Measurements from ENCODE around the gene CNR2. TPM values are rescaled to one million over a fixed set of nuclear protein-coding genes. Genes with fewer than 3 reads are reported as not detected.

Gene CNR2
- total and polyA plus RNA-seq, 2 of the 4 experiments (the other 2 are of a cell fraction) = not detected

GRCh38 chr1:23882746-23883145 lies 30.4 kb downstream of the CNR2 start:
- POLR2A ChIA-PET (ENCODE audit: unreplicated experiment) = no interaction called here
- Histone ChIP-seq H2BK15ac (ENCODE audit: low read depth, low read length) (no peak overlapping the region), H3K9me3 (ENCODE audit: control insufficient read depth, insufficient read depth, low read length) (peaks cover 17% of the 10 kb centered on the region), H2BK20ac (ENCODE audit: low read depth, low read length) (no peak overlapping the region), H3K9me1 (ENCODE audit: insufficient read depth, low read length) (no peaks in the 10 kb centered on the region; the same call in 1 of the 2 replicates), H4K20me1 (ENCODE audit: insufficient read depth, low read length) (no peaks in the 10 kb centered on the region), H3K18ac (ENCODE audit: low read depth, low read length) (no peak overlapping the region), H3K27ac (ENCODE audit: insufficient read depth, low read length) (no peak overlapping the region), H2BK120ac (ENCODE audit: low read depth, low read length) (no peak overlapping the region), H2BK5ac (ENCODE audit: low read depth, low read length, poor library complexity, severe bottlenecking) (no peak overlapping the region), H3K23ac (ENCODE audit: low read depth, low read length) (no peak overlapping the region), H3K4ac (ENCODE audit: low read depth, low read length) (no peak overlapping the region), H4K91ac (ENCODE audit: insufficient read depth, low read depth, low read length) (no peak overlapping the region), H3K56ac (ENCODE audit: extremely low read depth, insufficient read depth, low read length) (no peak overlapping the region), H4K5ac (ENCODE audit: low read depth, low read length) (no peak overlapping the region), H2AFZ (replicated peaks; ENCODE audit: low read length, poor library complexity) (no peak overlapping the region), H3K27me3 (ENCODE audit: control insufficient read depth, insufficient read depth, low read length) (peaks cover 15% of the 10 kb centered on the region), H3K4me3 (ENCODE audit: insufficient read depth, low read depth, low read length) (no peak overlapping the region), H3K36me3 (ENCODE audit: control insufficient read depth, insufficient read depth, low read length) (no peaks in the 10 kb centered on the region), H3K4me2 (ENCODE audit: low read depth, low read length) (no peak overlapping the region), H3K79me1 (ENCODE audit: low read depth in 1 of 2, low read length in 2 of 2) (no peaks in the 10 kb centered on the region), H3K9ac (ENCODE audit: low read depth, low read length) (no peak overlapping the region), H3K14ac (replicated peaks; ENCODE audit: low read depth, low read length) (no peak overlapping the region), H3K4me1 (ENCODE audit: control insufficient read depth, insufficient read depth, low read length) (no peaks in the 10 kb centered on the region), H4K8ac (ENCODE audit: low read depth in 2 of 2, low read length in 2 of 2) (no peak overlapping the region), H2AK9ac (replicated peaks; ENCODE audit: low read depth, low read length, poor library complexity) (no peak overlapping the region), H2AK5ac (ENCODE audit: low read depth, low read length) (no peak overlapping the region)
- BruUV-seq (replicated peaks) = no TSS peak
- dilution Hi-C loops (cut with HindIII; ENCODE audit: low sequenced_read_pairs, unreplicated experiment) (no loop called here), intact Hi-C loops (cut with micrococcal nuclease) (no loop called here), in situ Hi-C loops (cut with MboI; ENCODE audit: low sequenced_read_pairs) (no loop called here)
- no CpG with 5 or more reads among the region's 4 CpGs for WGBS, 2 experiments (ENCODE audit: extremely low coverage in 2 of 2, insufficient read length in 1 of 2)
- ATAC-seq (ENCODE audit: low read depth) = no peak
- DNase-seq = no peak
- TF ChIP-seq USF2 (IDR thresholded peaks at IDR 0.05; ENCODE audit: low read depth, low read length) (no peak), CHD1 (IDR thresholded peaks at IDR 0.05; ENCODE audit: low read depth, low read length) (no peak), CTCF (conservative IDR thresholded peaks at IDR 0.05; ENCODE audit: low read depth, low read length) (no peak), FOS (IDR thresholded peaks at IDR 0.05; ENCODE audit: low read depth, low read length) (no peak), RCOR1 (IDR thresholded peaks at IDR 0.05; ENCODE audit: insufficient replicate concordance, low read length) (no peak), MAFK (IDR thresholded peaks at IDR 0.05; ENCODE audit: low read depth, low read length) (no peak), ELK1 (IDR thresholded peaks at IDR 0.05; ENCODE audit: borderline replicate concordance, low read depth, low read length) (no peak), CEBPB (IDR thresholded peaks at IDR 0.05; ENCODE audit: low read depth, low read length) (no peak), POLR2A (IDR thresholded peaks at IDR 0.05; ENCODE audit: low read depth, low read length) (no peak), MAZ (IDR thresholded peaks at IDR 0.05; ENCODE audit: borderline replicate concordance, low read depth, low read length) (no peak), RFX5 (IDR thresholded peaks at IDR 0.05; ENCODE audit: low read depth, low read length) (no peak), BHLHE40 (IDR thresholded peaks at IDR 0.05; ENCODE audit: low read depth, low read length) (no peak), MXI1 (IDR thresholded peaks at IDR 0.05; ENCODE audit: borderline replicate concordance, low read depth, low read length) (no peak), RAD21 (IDR thresholded peaks at IDR 0.05; ENCODE audit: low read length) (no peak), SMC3 (IDR thresholded peaks at IDR 0.05; ENCODE audit: low read depth, low read length) (no peak), NFE2L2 (IDR thresholded peaks at IDR 0.05; ENCODE audit: low read depth, low read length) (no peak)
- CTCF ChIA-PET = no interaction called here
